Endothelial cell of umbilical vein (primary cell): ENCODE measurements around the gene CNST. TPM values are rescaled to one million over a fixed set of nuclear protein-coding genes. Genes with fewer than 3 reads are reported as not detected.
A peak's percentile ranks its signal among the peaks of the same experiment; 100 is the strongest.

Experiments used
- BruUV-seq: library from RNA; stranded (reverse); fragments of 400-500 nt; replicated peaks from 2 replicates; lab custom pipeline; 2021; lab: Mats Ljungman, UMichigan
- CTCF ChIA-PET: fragments of 300-600, 350-600 bp; sonication (Branson Sonifier 250); formaldehyde crosslinking; loops from one replicate; lab custom pipeline; 2021; ENCODE audit warnings: antibody characterized with exemption, inconsistent platforms; lab: Charles Lee
- POLR2A ChIA-PET: fragments of 300-600, 350-600 bp; sonication (Branson Sonifier 250); formaldehyde crosslinking; loops from one replicate; lab custom pipeline; 2021; ENCODE audit warnings: antibody characterized with exemption, inconsistent platforms; lab: Charles Lee
- DNase-seq: peaks from one replicate; pipeline ENCODE4 v3.0.0-alpha.2; 2011; ENCODE audit warnings: low read depth, low spot score
- FAIRE-seq: peaks from 2 replicates; lab custom pipeline; 2011; peaks lifted over from hg19 to GRCh38; lab: Jason Lieb, UNC
- H2AFZ ChIP-seq: 2 replicates; pipeline ENCODE4 v1.6.0; 2012; ENCODE audit warnings: low read depth, low read length, control low read depth, inconsistent platforms
- H3K27ac ChIP-seq: 2 replicates; pipeline ENCODE4 v1.5.1; 2011; ENCODE audit warnings: low read depth, mild to moderate bottlenecking, control low read depth, low read length, moderate library complexity; ENCODE audit not compliant: insufficient read depth
- H3K27me3 ChIP-seq, 2 experiments: 2 replicates each; pipeline versions ENCODE4 v1.6.0 to v1.6.1; 2011; ENCODE audit warnings: low read length in 2 of 2, mixed read lengths in 1 of 2; ENCODE audit not compliant: control insufficient read depth in 2 of 2, insufficient read depth in 2 of 2
- H3K36me3 ChIP-seq, 2 experiments: 2 replicates in 1 of 2; 3 replicates in 1 of 2; pipeline ENCODE4 v1.5.1; 2011; ENCODE audit warnings: low read length in 2 of 2, mild to moderate bottlenecking in 1 of 2, moderate library complexity in 1 of 2; ENCODE audit not compliant: control insufficient read depth in 2 of 2, insufficient read depth in 2 of 2; ENCODE audit errors: extremely low read depth in 1 of 2
- H3K4me1 ChIP-seq: 3 replicates; pipeline ENCODE4 v1.5.1; 2011; ENCODE audit warnings: mild to moderate bottlenecking, low read length; ENCODE audit not compliant: control insufficient read depth, insufficient read depth; ENCODE audit errors: extremely low read depth
- H3K4me2 ChIP-seq: 2 replicates; pipeline ENCODE4 v1.6.1; 2011; ENCODE audit warnings: low read length, control low read depth, mixed read lengths; ENCODE audit not compliant: insufficient read depth
- H3K4me3 ChIP-seq, 3 experiments: fragments of 200-600 bp in 1 of 3; sonication (generic), shearing (Covaris generic) in 1 of 3; replicated peaks in 1 of 3; 2 replicates each; pipeline ENCODE4 v1.5.1; 2011 to 2016; ENCODE audit warnings: control low read depth in 3 of 3, low read length in 3 of 3, mild to moderate bottlenecking in 2 of 3, inconsistent platforms in 1 of 3, low read depth in 1 of 3, moderate library complexity in 1 of 3; ENCODE audit not compliant: insufficient read depth in 1 of 3
- H3K79me2 ChIP-seq: 2 replicates; pipeline ENCODE4 v1.6.0; 2012; ENCODE audit warnings: low read length, inconsistent platforms; ENCODE audit not compliant: control insufficient read depth, insufficient read depth
- H3K9ac ChIP-seq: replicated peaks from 2 replicates; pipeline ENCODE3; 2011; ENCODE audit warnings: low read length, control low read depth; ENCODE audit not compliant: insufficient read depth; ENCODE audit errors: extremely low read depth
- H3K9me1 ChIP-seq: replicated peaks from 3 replicates; pipeline ENCODE4 v1.6.0; 2011; ENCODE audit warnings: mild to moderate bottlenecking, low read length; ENCODE audit not compliant: control insufficient read depth, insufficient read depth; ENCODE audit errors: extremely low read depth
- H3K9me3 ChIP-seq: replicated peaks from 2 replicates; pipeline ENCODE4 v1.5.1; 2012; ENCODE audit warnings: low read length, inconsistent platforms; ENCODE audit not compliant: control insufficient read depth, insufficient read depth
- H4K20me1 ChIP-seq: replicated peaks from 2 replicates; pipeline ENCODE3; 2011; ENCODE audit warnings: mild to moderate bottlenecking, low read length; ENCODE audit not compliant: control insufficient read depth, insufficient read depth; ENCODE audit errors: extremely low read depth
- CTCF ChIP-seq, 2 donors: IDR thresholded peaks; 1 replicate in 1 of 2; 2 replicates in 1 of 2; pipeline ENCODE4 v1.5.1; 2011; ENCODE audit warnings: low read length in 2 of 2, mild to moderate bottlenecking in 2 of 2, moderate library complexity in 2 of 2, control low read depth in 1 of 2, inconsistent platforms in 1 of 2, low read depth in 1 of 2; ENCODE audit not compliant: insufficient read depth in 1 of 2; ENCODE audit errors: extremely low read depth in 1 of 2
- EZH2 ChIP-seq: IDR thresholded peaks from 2 replicates; pipeline ENCODE4 v1.6.1; 2012; ENCODE audit warnings: borderline replicate concordance, low read depth, mild to moderate bottlenecking, moderate library complexity, low read length, inconsistent platforms; ENCODE audit not compliant: severe bottlenecking
- FOS ChIP-seq: IDR thresholded peaks from 2 replicates; pipeline ENCODE4 v1.6.1; 2011; ENCODE audit warnings: mild to moderate bottlenecking, low read length, moderate library complexity, borderline replicate concordance; ENCODE audit not compliant: insufficient read depth
- GATA2 ChIP-seq: IDR thresholded peaks from 2 replicates; pipeline ENCODE4 v1.7.0; 2011; ENCODE audit warnings: low read depth, mild to moderate bottlenecking, moderate library complexity, mixed read lengths, low read length; ENCODE audit not compliant: insufficient read length, insufficient read depth
- JUN ChIP-seq: IDR thresholded peaks from 2 replicates; pipeline ENCODE4 v1.6.1; 2011; ENCODE audit warnings: borderline replicate concordance, low read depth; ENCODE audit not compliant: insufficient read length, insufficient read depth
- MAX ChIP-seq: IDR thresholded peaks from 2 replicates; pipeline ENCODE4 v1.6.1; 2011; ENCODE audit not compliant: insufficient read depth, insufficient read length
- POLR2A ChIP-seq: IDR thresholded peaks from 2 replicates; pipeline ENCODE4 v1.6.1; 2012; ENCODE audit warnings: low read depth, mild to moderate bottlenecking, control low read depth, low read length
- POLR2AphosphoS5 ChIP-seq: IDR thresholded peaks from 2 replicates; pipeline ENCODE4 v1.6.1; 2012; ENCODE audit warnings: low read depth, mild to moderate bottlenecking, control low read depth, low read length, moderate library complexity; ENCODE audit not compliant: insufficient read depth
- dilution Hi-C: fragments of 300-500 bp; cut with MboI; formaldehyde crosslinking; loops from one replicate; pipeline ENCODE4 v1.15.0; 2019; ENCODE audit warnings: low sequenced_read_pairs; ENCODE audit not compliant: extremely low pct_ligation_motif_present
- intact Hi-C: fragments of 100-400 bp; cut with micrococcal nuclease; formaldehyde crosslinking; loops from one replicate; pipeline ENCODE4 v1.10.0; 2022
- polyA plus RNA-seq, 4 experiments: library from polyadenylated mRNA; depleted of rRNA in 3 of 4; stranded (reverse) in 3 of 4; unstranded in 1 of 4; fragments of >200 nt; gene quantifications; 2 replicates each; pipeline versions ENCODE4 v1.2.1 to v1.2.3, GENCODE V29; 2011 to 2012; ENCODE audit warnings: missing spikeins in 1 of 4
- total RNA-seq: library from RNA; stranded (reverse); gene quantifications from 2 replicates; pipeline ENCODE4 v1.2.3, GENCODE V29; 2021

Gene CNST
- total and polyA plus RNA-seq, 2 donors (not counting 3 experiments of a cell fraction or from before 2014, with no cell fraction given): 6.3 to 18.1 TPM

- H4K20me1 ChIP-seq: no peaks in the 10 kb centered on the region
- peaks cover 20% of the 10 kb centered on the region for H3K4me1 ChIP-seq
- dilution Hi-C loops: no loop called here
- H3K9me3 ChIP-seq: no peaks in the 10 kb centered on the region
- peak overlapping the region; percentile 65 for H3K9ac ChIP-seq
- CTCF ChIA-PET: interaction anchor here (1.3 to 1.7 kb wide), 2 partner anchors 15 to 57 kb away, joined by 3 to 6 read pairs; no protein-coding TSS in a partner anchor
- H3K4me2 ChIP-seq: peak overlapping the region; percentile 60
- TF ChIP-seq MAX (no peak), FOS (no peak), GATA2 (no peak), JUN (no peak), CTCF (IDR thresholded peaks at IDR 0.05; ENCODE audit: extremely low read depth in 1 of 2, insufficient read depth in 1 of 2, low read depth in 1 of 2, low read length in 2 of 2) (no peak), EZH2 (no peak), POLR2A (no peak), POLR2AphosphoS5 (no peak)
- no peak overlapping the region for H2AFZ ChIP-seq
- no peaks in the 10 kb centered on the region for H3K27me3 ChIP-seq
- H3K4me3 ChIP-seq: no peak overlapping the region
- intact Hi-C loops: loop anchor here (1.0 to 2.0 kb wide), 5 partner anchors 21 to 113 kb away; partner anchors contain the start of genes CNST, SMYD3 and TFB2M
- FAIRE-seq: no peak
- POLR2A ChIA-PET: interaction anchor here (1.3 kb wide), 1 partner anchor 10 kb away, joined by 4 read pairs; no protein-coding TSS in a partner anchor
- H3K36me3 ChIP-seq: no peaks in the 10 kb centered on the region
- BruUV-seq: TSS peak; percentile 92
- peak overlapping the region; percentile 91 for H3K27ac ChIP-seq
- no peaks in the 10 kb centered on the region for H3K9me1 ChIP-seq
- no peak for DNase-seq
- peaks cover 16% of the 10 kb centered on the region for H3K79me2 ChIP-seq
Observed at GRCh38 chr1:246609632-246610031, 43.4 kb downstream of the CNST start.
